Gastroesophageal sphincter (tissue), 3 donors: ENCODE results near the gene EML4.

ENCODE experiments used
- CTCF ChIP-seq, 4 experiments: fragments of 200-600 bp in 2 of 4; fragments of 450-650 bp in 2 of 4; sonication (generic) in 1 of 4; IDR thresholded peaks; one replicate each; pipeline ENCODE4 v1.5.1; 2017 to 2019; ENCODE audit warnings: antibody characterized with exemption in 4 of 4, mild to moderate bottlenecking in 2 of 4, moderate library complexity in 2 of 4
- EP300 ChIP-seq: sonication (generic); formaldehyde crosslinking; IDR thresholded peaks from one replicate; pipeline ENCODE4 v1.6.1; 2017; ENCODE audit warnings: antibody characterized with exemption, mild to moderate bottlenecking

GRCh38 chr2:42229949-42230348 lies 60.8 kb downstream of the EML4 start:
- TF ChIP-seq EP300 (no peak), CTCF (IDR thresholded peaks at IDR 0.05) (no peak)
